K562 (cell line): ENCODE data around the gene GRIK5. TPM values are rescaled to one million over a fixed set of nuclear protein-coding genes. Genes with fewer than 3 reads are reported as not detected.

Experiments used
- BRF2 ChIP-seq: IDR thresholded peaks from 3 replicates; pipeline ENCODE4 v1.6.1; 2011; ENCODE audit warnings: borderline replicate concordance, mild to moderate bottlenecking; ENCODE audit not compliant: insufficient read length, insufficient read depth
- ETS1 ChIP-seq: conservative IDR thresholded peaks from 2 replicates; pipeline ENCODE4 v1.6.1; 2011; ENCODE audit warnings: low read depth, mild to moderate bottlenecking, low read length; ENCODE audit not compliant: control insufficient read depth
- GTF2A2 ChIP-seq: IDR thresholded peaks from 2 replicates; pipeline ENCODE4 v1.6.1; 2016; ENCODE audit warnings: mild to moderate bottlenecking, missing genetic modification characterization, missing compliant biosample characterization
- HCFC1 ChIP-seq: IDR thresholded peaks from 2 replicates; pipeline ENCODE4 v1.6.1; 2012; ENCODE audit warnings: low read depth, low read length, improper control_type of control experiment
- HNRNPH1 ChIP-seq: fragments of 200-400 bp; formaldehyde crosslinking; optimal IDR thresholded peaks from 2 replicates; pipeline ENCODE3; 2017; ENCODE audit warnings: low read depth, mild to moderate bottlenecking, low read length, moderate library complexity
- ILF3 ChIP-seq: fragments of 450-650 bp; IDR thresholded peaks from 2 replicates; pipeline ENCODE4 v1.6.1; 2018; ENCODE audit warnings: antibody characterized with exemption, mild to moderate bottlenecking, moderate library complexity, borderline replicate concordance
- LEF1 ChIP-seq: fragments of 450-650 bp; IDR thresholded peaks from 2 replicates; pipeline ENCODE4 v1.6.1; 2016; ENCODE audit warnings: mild to moderate bottlenecking
- MTA2 ChIP-seq: fragments of 450-650 bp; IDR thresholded peaks from 2 replicates; pipeline ENCODE4 v1.6.1; 2016; ENCODE audit warnings: low read depth
- MTA3 ChIP-seq: fragments of 450-650 bp; formaldehyde crosslinking; IDR thresholded peaks from 2 replicates; pipeline ENCODE4 v1.6.1; 2017; ENCODE audit warnings: mild to moderate bottlenecking, borderline replicate concordance
- MYBL2 ChIP-seq, 2 experiments: fragments of 450-650 bp in 1 of 2; sonication (generic) in 1 of 2; formaldehyde crosslinking in 1 of 2; IDR thresholded peaks; 2 replicates each; pipeline versions ENCODE4 v1.6.1 to v1.8.1; 2017 to 2022; ENCODE audit warnings: borderline replicate concordance in 1 of 2, inconsistent platforms in 1 of 2, low read depth in 1 of 2, mild to moderate bottlenecking in 1 of 2, missing genetic modification reagents in 1 of 2, moderate library complexity in 1 of 2
- NFYB ChIP-seq: IDR thresholded peaks from 2 replicates; pipeline ENCODE4 v1.6.1; 2011; ENCODE audit warnings: mild to moderate bottlenecking, moderate library complexity; ENCODE audit not compliant: insufficient read length; ENCODE audit errors: extremely low read depth
- NONO ChIP-seq, 2 experiments: fragments of 200-400 bp in 1 of 2; fragments of 450-650 bp in 1 of 2; formaldehyde crosslinking in 1 of 2; IDR thresholded peaks; 2 replicates each; pipeline ENCODE4 v1.6.1; 2017; ENCODE audit warnings: low read depth in 2 of 2, mild to moderate bottlenecking in 2 of 2, moderate library complexity in 2 of 2, low read length in 1 of 2
- PBX2 ChIP-seq, 2 experiments: IDR thresholded peaks in 1 of 2; conservative IDR thresholded peaks in 1 of 2; 2 replicates each; pipeline ENCODE4 v1.6.1; 2016; ENCODE audit warnings: low read depth in 2 of 2, mild to moderate bottlenecking in 1 of 2, missing compliant biosample characterization in 1 of 2, missing genetic modification characterization in 1 of 2, moderate library complexity in 1 of 2
- RB1 ChIP-seq: fragments of 450-650 bp; IDR thresholded peaks from 2 replicates; pipeline ENCODE4 v1.6.1; 2017; ENCODE audit warnings: low read depth, mild to moderate bottlenecking
- RCOR1 ChIP-seq, 2 experiments: IDR thresholded peaks; 2 replicates each; pipeline ENCODE4 v1.6.1; 2012; ENCODE audit warnings: low read depth in 2 of 2, low read length in 2 of 2, borderline replicate concordance in 1 of 2, improper control_type of control experiment in 1 of 2
- SAFB ChIP-seq: fragments of 200-400 bp; formaldehyde crosslinking; IDR thresholded peaks from 2 replicates; pipeline ENCODE4 v1.6.1; 2017; ENCODE audit warnings: low read depth, low read length, borderline replicate concordance
- SMAD2 ChIP-seq: fragments of 150-350 bp; IDR thresholded peaks from 2 replicates; pipeline ENCODE4 v1.6.1; 2014; ENCODE audit warnings: low read depth, mild to moderate bottlenecking, low read length
- SMAD4 ChIP-seq: fragments of 250-450 bp; sonication (Bioruptor Pico); conservative IDR thresholded peaks from 2 replicates; pipeline ENCODE4 v1.8.0; 2021; ENCODE audit warnings: inconsistent platforms, mild to moderate bottlenecking, moderate library complexity
- SPI1 ChIP-seq: IDR thresholded peaks from 2 replicates; pipeline ENCODE4 v1.6.1; 2011; ENCODE audit warnings: low read depth, low read length, control low read depth, borderline replicate concordance
- TOE1 ChIP-seq, 2 experiments: fragments of 450-650 bp in 1 of 2; sonication (generic) in 1 of 2; formaldehyde crosslinking in 1 of 2; IDR thresholded peaks; 2 replicates each; pipeline versions ENCODE4 v1.7.1 to v1.8.0; 2016 to 2022; ENCODE audit warnings: borderline replicate concordance in 2 of 2, mild to moderate bottlenecking in 2 of 2, antibody characterized with exemption in 1 of 2, inconsistent platforms in 1 of 2, low read depth in 1 of 2, missing genetic modification reagents in 1 of 2, moderate library complexity in 1 of 2
- ZBTB17 ChIP-seq: fragments of 450-650 bp; formaldehyde crosslinking; IDR thresholded peaks from 2 replicates; pipeline ENCODE4 v1.4.0; 2020; ENCODE audit warnings: mild to moderate bottlenecking
- ZKSCAN8 ChIP-seq: fragments of 200-800 bp; sonication (Bioruptor generic); IDR thresholded peaks from 2 replicates; pipeline ENCODE4 v1.6.1; 2016; ENCODE audit warnings: missing genetic modification characterization, missing compliant biosample characterization
- ZNF445 ChIP-seq: fragments of 250-450 bp; sonication (Bioruptor Pico); IDR thresholded peaks from 2 replicates; pipeline ENCODE4 v1.4.0; 2020; ENCODE audit warnings: low read depth, mild to moderate bottlenecking, moderate library complexity
- polyA plus RNA-seq, 8 experiments: library from polyadenylated mRNA; depleted of rRNA in 4 of 8; stranded (reverse) in 5 of 8; unstranded in 3 of 8; fragments of >200 nt; fragmentation: Nextera tagmentation in 2 of 8; fragmentation: Illumina TruSeq in 1 of 8; extraction: Ambion mirVana in 2 of 8; extraction: Trizol in 1 of 8; gene quantifications; 2 replicates each; pipeline versions ENCODE4 v1.2.1 to v1.2.3, GENCODE V29; 2011 to 2014; ENCODE audit warnings: inconsistent platforms in 1 of 8, missing spikeins in 1 of 8
- total RNA-seq, 7 experiments: library from RNA; depleted of rRNA in 6 of 7; stranded (reverse); fragments of >200 nt in 6 of 7; fragmentation: Illumina TruSeq in 2 of 7; extraction: Trizol in 2 of 7; gene quantifications; 2 replicates each; pipeline versions ENCODE4 v1.2.1 to v1.2.3, GENCODE V29; 2011 to 2021; ENCODE audit warnings: low replicate concordance in 1 of 7

The GRIK5 gene
- total and polyA plus RNA-seq, 9 of the 15 experiments (the other 6 are each of a cell fraction or from before 2014, with no cell fraction given) = 0.04 to 0.55 (median 0.27) TPM; not detected in 2

GRCh38 chr19:41951686-41952172 is 118.3 kb downstream of the GRIK5 start (continued):
- TF ChIP-seq PBX2 (CRISPR knock-in tag; IDR thresholded peaks at IDR 0.05; ENCODE audit: low read depth) (no peak), PBX2 (tag; conservative IDR thresholded peaks at IDR 0.05; ENCODE audit: low read depth) (no peak), BRF2 (no peak), MTA2 (no peak), ZNF445 (no peak), SMAD2 (no peak), LEF1 (no peak), ETS1 (no peak), SMAD4 (CRISPR knock-in tag) (no peak), NONO (IDR thresholded peaks at IDR 0.05; ENCODE audit: low read depth in 2 of 2, low read length in 1 of 2) (no peak), HCFC1 (peak; percentile 11; the same call in 1 of the 2 replicates), MYBL2 (IDR thresholded peaks at IDR 0.05; ENCODE audit: low read depth) (no peak), MYBL2 (CRISPR knock-in tag; IDR thresholded peaks at IDR 0.05; ENCODE audit: borderline replicate concordance) (no peak), GTF2A2 (tag) (no peak), RCOR1 (IDR thresholded peaks at IDR 0.05; ENCODE audit: borderline replicate concordance in 1 of 2, low read depth in 2 of 2, low read length in 2 of 2) (peak in 1 of 2 experiments; percentile 59; a peak in 1 of 4 replicates), SPI1 (no peak), NFYB (no peak), SAFB (no peak), TOE1 (IDR thresholded peaks at IDR 0.05; ENCODE audit: borderline replicate concordance) (0 out of 2 replicates have a peak, but pooled peaks have one; percentile 33), TOE1 (CRISPR knock-in tag; IDR thresholded peaks at IDR 0.05; ENCODE audit: borderline replicate concordance, low read depth) (no peak), RB1 (no peak), ZBTB17 (CRISPR knock-in tag) (no peak), ILF3 (no peak), HNRNPH1 (no peak), ZKSCAN8 (no peak), MTA3 (peak; percentile 41; the same call in 1 of the 2 replicates)
